GM19468 (cell line): ENCODE measurements around the gene ZNF608.

Experiments used
- ATAC-seq: cut with Tn5 transposase; IDR thresholded peaks from one replicate; pipeline ENCODE4 v1.9.1; 2021; ENCODE audit warnings: mild to moderate bottlenecking, moderate library complexity, moderate number of reproducible peaks; ENCODE audit not compliant: unreplicated experiment; ENCODE audit errors: extremely low read depth

ZNF608 gene

GRCh38 chr5:124724357-124725039 lies 21.9 kb downstream of the ZNF608 start:
- ATAC-seq: peak; percentile 22

GRCh38 chr5:124721229-124721735 lies 25.2 kb downstream of the ZNF608 start:
- ATAC-seq: no peak

- no peak for ATAC-seq
Measured at GRCh38 chr5:124720593-124720992, 25.8 kb downstream of the ZNF608 start.

- no peak for ATAC-seq
Measured at GRCh38 chr5:124719113-124719967, 27.1 kb downstream of the ZNF608 start.

DNA sequence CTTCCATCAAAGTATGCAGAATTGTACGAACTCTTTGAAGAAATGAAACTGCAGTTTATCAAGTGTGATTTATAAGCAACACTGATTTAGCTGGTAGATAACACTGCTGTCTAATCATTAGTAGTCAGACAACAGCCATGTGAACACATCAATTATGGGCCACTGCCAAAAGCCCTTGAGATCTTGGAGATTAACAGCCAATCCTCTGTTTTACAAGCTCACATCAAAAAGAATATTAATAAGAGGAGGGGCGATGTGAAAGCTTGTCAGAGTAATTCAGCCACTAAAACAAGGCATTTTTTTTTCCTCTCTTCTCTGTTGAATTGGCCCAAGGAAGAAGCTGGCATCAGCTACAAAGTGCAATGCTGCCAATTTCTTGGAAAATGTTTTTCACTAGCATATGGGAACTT lies 28.1 kb downstream of the ZNF608 start:
- no peak for ATAC-seq

GRCh38 chr5:124716169-124716568 lies 30.3 kb downstream of the ZNF608 start:
- no peak for ATAC-seq

GRCh38 chr5:124714910-124715309 lies 31.5 kb downstream of the ZNF608 start:
- ATAC-seq: no peak

GRCh38 chr5:124713595-124713994 lies 32.8 kb downstream of the ZNF608 start:
- no peak for ATAC-seq

- no peak for ATAC-seq
Measured at GRCh38 chr5:124712731-124713305, 33.6 kb downstream of the ZNF608 start.

DNA sequence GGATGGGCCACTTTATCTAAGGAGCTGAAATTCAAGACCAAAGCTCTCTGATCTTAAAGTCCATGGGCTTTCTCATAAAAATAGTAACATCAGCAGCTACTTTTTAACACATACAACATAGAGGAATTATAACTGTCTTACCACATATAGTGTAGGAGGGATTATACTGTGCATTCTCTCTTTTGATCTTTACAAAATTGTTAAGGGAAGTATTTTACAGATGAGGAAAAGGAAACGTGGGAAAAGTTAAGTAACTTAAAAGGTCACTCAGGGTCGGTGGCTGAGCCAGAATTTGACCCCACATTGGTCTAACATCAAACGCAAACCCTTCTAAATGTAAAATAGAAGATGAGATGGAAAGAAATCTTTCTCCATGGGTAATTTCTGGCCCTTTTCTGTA lies 38.4 kb downstream of the ZNF608 start:
- no peak for ATAC-seq

GRCh38 chr5:124707520-124707919 lies 38.9 kb downstream of the ZNF608 start:
- no peak for ATAC-seq

GRCh38 chr5:124706729-124707361 lies 39.6 kb downstream of the ZNF608 start:
- ATAC-seq: no peak

- ATAC-seq: no peak
Measured at GRCh38 chr5:124706051-124706450, 40.4 kb downstream of the ZNF608 start.

DNA sequence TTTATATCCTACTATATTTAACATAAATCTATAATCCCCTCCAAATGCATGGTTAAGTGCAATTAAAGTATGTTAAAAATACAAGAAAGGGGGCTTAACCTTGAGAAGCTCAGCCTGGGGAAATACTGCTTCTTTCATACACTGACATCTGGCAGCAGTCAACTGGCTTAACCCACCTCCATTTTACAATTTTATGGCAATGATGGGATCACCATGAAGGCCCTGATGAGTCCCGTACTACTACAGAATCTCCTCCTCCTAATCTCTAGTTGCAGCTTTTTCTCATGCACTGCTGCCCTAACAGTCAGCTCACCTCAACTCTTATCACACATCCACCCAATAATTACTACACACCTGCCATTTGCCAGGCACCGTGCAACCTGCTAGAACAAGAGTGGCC lies 40.9 kb downstream of the ZNF608 start:
- ATAC-seq: no peak

GRCh38 chr5:124704594-124705284 lies 41.7 kb downstream of the ZNF608 start:
- ATAC-seq: peak; percentile 90

- no peak for ATAC-seq
Measured at GRCh38 chr5:124703995-124704394, 42.4 kb downstream of the ZNF608 start.

- ATAC-seq: no peak
Measured at GRCh38 chr5:124702525-124702924, 43.9 kb downstream of the ZNF608 start.

- ATAC-seq: no peak
Measured at GRCh38 chr5:124701873-124702425, 44.5 kb downstream of the ZNF608 start.

DNA sequence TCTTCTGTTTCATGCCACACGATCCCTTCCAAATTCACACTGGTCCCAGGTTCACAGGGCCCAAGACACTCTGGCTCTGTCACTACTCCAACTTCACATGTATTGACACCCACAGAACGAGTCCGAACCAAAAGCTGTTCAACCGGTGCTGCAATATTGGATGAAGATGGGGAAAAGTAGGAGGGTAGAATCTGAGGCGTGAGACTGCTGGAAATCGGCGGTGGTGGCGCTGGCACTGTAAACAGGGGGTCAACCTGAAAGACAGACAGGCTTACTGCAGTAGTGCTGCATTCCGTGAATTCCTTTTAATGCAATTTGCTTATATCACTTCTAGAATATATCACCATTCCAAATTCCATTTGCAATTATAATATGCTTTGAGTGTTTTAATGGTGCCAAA lies 45.4 kb downstream of the ZNF608 start:
- ATAC-seq: no peak

GRCh38 chr5:124700333-124700732 lies 46.1 kb downstream of the ZNF608 start:
- no peak for ATAC-seq
